ENCODE measurements around the gene MEIS3.
A peak's percentile ranks its signal among the peaks of the same experiment; 100 is the strongest.

DNA sequence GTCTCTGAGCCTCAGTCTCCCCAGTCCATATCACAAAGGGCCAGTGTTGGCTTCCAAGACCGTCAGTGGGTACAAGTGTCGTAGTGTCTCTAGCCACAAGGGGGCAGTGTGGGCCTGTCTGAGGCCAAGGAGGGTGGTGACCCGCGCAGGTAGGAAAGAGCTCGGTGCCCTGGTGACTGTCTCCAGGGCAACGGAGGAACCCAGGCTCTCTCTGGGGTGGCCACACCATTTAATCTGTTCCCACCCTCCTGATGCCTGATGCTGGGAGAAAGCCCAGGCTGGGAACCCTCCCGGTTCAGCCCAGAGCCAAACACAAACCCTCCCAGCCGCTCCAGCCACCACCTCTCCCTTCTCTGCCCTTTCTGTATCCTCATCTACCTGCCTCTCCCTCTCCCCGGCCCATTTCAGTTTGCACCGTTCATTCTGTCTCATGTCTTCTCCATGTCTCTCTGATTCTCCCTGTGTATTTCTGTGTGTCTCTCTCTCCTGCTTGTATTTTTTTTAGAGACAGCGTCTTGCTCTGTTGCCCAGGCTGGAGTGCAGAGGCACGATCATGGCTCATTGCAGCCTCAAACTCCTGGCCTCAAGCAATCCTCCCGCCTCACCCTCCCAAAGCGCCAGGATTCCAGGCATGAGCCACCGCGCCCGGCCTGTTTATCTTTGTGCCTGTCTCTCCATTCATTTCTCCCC is 17.5 kb upstream of the MEIS3 start:
- TF ChIP-seq POLR2AphosphoS5 (IDR thresholded peaks at IDR 0.05; ENCODE audit: low read depth) (no peak), SPI1 (IDR thresholded peaks at IDR 0.05; ENCODE audit: borderline replicate concordance, low read depth) (no peak), GABPA (IDR thresholded peaks at IDR 0.05; ENCODE audit: low read depth) (no peak)
- TF ChIP-seq, protein P1, sequence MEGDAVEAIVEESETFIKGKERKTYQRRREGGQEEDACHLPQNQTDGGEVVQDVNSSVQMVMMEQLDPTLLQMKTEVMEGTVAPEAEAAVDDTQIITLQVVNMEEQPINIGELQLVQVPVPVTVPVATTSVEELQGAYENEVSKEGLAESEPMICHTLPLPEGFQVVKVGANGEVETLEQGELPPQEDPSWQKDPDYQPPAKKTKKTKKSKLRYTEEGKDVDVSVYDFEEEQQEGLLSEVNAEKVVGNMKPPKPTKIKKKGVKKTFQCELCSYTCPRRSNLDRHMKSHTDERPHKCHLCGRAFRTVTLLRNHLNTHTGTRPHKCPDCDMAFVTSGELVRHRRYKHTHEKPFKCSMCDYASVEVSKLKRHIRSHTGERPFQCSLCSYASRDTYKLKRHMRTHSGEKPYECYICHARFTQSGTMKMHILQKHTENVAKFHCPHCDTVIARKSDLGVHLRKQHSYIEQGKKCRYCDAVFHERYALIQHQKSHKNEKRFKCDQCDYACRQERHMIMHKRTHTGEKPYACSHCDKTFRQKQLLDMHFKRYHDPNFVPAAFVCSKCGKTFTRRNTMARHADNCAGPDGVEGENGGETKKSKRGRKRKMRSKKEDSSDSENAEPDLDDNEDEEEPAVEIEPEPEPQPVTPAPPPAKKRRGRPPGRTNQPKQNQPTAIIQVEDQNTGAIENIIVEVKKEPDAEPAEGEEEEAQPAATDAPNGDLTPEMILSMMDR (IDR thresholded peaks at IDR 0.05; ENCODE audit: insufficient read depth, low read length): peak; percentile 66
- TF ChIP-seq, protein P2, sequence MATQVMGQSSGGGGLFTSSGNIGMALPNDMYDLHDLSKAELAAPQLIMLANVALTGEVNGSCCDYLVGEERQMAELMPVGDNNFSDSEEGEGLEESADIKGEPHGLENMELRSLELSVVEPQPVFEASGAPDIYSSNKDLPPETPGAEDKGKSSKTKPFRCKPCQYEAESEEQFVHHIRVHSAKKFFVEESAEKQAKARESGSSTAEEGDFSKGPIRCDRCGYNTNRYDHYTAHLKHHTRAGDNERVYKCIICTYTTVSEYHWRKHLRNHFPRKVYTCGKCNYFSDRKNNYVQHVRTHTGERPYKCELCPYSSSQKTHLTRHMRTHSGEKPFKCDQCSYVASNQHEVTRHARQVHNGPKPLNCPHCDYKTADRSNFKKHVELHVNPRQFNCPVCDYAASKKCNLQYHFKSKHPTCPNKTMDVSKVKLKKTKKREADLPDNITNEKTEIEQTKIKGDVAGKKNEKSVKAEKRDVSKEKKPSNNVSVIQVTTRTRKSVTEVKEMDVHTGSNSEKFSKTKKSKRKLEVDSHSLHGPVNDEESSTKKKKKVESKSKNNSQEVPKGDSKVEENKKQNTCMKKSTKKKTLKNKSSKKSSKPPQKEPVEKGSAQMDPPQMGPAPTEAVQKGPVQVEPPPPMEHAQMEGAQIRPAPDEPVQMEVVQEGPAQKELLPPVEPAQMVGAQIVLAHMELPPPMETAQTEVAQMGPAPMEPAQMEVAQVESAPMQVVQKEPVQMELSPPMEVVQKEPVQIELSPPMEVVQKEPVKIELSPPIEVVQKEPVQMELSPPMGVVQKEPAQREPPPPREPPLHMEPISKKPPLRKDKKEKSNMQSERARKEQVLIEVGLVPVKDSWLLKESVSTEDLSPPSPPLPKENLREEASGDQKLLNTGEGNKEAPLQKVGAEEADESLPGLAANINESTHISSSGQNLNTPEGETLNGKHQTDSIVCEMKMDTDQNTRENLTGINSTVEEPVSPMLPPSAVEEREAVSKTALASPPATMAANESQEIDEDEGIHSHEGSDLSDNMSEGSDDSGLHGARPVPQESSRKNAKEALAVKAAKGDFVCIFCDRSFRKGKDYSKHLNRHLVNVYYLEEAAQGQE (IDR thresholded peaks at IDR 0.05; ENCODE audit: insufficient replicate concordance, low read depth): no peak

Data from HL-60 (cell line).